ENCODE results near the gene ABHD2.
"Not testable (repeated sequence)": the region's sequence is repeated elsewhere in the genome, so short reads cannot be mapped to it uniquely, and the experiment has no call there.

The ABHD2 gene

DNA sequence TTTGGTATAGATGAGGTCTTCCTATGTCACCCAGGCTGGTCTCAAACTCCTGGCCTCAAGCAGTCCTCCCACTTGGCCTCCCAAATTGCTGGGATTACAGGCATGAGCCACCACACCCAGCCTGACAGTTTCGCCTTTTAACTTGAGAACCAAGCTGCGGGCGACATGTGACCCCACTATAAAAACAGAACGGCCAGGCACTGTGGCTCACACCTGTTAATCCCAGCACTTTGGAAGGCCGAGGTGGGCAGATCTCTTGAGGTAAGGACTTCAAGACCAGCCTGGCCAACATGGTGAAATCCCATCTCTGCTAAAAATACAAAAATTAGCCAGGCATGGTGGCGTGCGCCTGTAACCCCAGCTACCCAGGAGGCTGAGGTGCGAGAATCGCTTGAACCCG lies 52.9 kb downstream of the ABHD2 start:
- DNase-seq, result not testable (repeated sequence)

DNA sequence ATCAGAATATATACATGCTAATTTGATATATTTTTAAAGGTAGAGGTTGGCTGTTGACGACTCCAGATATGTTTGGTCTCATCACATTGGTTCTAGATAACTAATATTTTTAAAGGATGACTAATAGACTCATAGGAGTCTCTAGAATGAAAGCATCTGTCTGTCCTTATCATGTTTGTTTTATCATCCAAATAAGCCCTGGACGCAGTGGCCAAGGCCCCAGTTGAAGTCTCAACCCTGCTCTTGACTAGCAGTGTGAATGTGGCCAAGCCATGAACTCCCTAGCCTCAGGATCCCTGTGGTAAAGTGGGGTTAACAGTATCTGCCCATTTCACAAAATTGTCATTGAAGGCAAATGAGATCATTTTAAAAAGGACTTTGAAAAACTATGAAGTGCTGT lies 53.6 kb downstream of the ABHD2 start:
- DNase-seq, result no peak

DNA sequence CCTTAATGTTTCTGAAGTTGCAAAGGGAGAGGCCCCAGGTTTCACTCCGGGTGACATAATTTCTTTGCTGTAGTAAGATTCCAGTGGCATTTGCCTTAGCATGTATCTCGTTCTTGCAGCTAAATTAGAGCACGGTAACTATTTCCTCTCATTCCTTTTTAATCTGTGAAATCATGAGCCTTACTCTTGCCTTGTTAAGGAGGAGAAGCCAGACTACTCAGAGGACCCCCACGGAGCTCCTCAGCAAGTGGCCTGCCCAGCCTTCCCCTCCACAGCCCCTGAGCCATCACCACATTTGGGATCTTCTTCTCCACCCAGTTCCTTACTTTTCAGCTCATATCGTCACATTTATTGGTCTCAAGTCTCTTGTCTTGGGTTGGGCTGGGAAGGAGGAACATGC lies 54.2 kb downstream of the ABHD2 start:
- no peak for DNase-seq

DNA sequence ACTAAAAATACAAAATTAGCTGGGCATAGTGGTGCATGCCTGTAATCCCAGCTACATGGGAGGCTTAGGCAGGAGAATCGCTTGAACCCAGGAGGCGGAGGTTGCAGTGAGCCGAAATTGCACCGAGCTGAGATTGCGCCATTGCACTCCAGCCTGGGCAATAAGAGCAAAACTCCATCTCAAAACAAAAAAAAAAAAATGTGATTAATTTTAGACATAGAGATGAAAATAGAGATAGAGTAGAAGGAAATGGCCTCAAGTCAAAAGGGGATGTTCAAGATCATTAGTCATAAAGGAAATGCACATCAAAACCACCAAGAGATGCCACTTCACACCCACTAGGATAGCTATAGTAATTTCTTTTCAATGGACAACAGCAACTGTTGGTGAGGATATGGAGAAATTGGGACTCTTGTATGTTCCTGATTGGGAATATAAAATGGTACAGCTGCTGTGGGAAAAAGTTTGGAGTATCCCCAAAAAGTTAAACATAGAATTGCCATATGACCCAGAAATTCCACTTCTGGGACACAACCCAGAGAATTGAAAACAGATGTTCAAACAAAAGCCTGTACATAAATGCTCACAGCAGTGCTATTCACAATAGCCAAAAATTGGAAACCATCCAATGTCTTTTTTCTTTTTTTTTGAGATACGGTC lies 55.4 kb downstream of the ABHD2 start:
- no peak for DNase-seq

DNA sequence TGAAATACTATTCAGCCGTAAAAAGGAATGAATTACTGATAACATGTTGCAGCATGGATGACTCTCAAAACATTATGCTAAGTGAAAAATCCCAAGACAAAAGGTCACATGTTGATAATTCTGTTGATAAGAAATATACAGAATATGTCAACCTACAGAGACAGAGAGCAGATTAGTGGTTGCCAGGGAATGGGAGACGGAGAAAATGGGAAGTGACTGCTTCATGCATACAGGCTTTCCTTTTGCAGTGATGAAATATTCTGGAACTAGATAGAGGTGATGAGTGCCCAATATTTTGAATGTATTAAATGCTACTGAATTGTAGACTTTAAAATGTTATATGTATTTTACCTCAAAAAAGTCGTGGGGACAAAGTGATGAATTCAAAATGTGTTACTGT lies 56.2 kb downstream of the ABHD2 start:
- DNase-seq, result no peak

DNA sequence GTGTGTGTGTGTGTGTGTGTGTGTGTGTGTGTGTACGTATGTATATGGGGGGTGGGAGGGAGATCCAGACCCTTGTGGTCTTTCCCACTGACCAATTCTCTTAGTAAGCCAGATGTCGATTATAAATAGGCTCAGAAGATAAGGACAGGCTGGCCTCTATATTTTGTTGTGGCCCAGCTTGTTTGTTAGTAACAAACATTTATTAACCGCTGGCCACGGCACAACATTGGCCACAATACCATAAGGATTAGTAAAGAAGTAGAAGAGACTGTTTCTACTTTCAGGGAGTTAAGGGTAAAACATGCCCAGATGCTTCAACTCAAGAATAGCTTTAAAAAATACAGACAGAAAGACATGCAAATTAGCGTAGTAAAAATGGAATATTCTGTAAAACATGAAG lies 58.1 kb downstream of the ABHD2 start:
- DNase-seq, result no peak

DNA sequence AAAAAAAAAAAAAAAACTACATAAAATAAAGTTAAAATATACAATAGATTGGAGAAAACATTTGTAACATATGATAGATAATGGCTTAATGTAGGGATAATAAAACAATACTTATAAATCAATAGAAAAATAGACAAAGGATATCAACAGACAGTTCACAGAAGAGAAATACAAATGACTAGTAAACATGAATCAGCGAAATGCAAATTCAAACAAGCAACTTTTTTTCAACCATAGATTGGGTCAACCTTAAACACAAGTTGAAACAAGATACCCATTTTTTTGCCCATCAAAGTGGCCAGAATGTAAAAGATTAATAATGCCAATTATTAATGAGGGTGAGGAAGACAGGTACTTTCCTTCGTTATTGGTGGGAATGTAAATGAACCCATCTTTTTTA lies 59.9 kb downstream of the ABHD2 start:
- DNase-seq, result no peak

DNA sequence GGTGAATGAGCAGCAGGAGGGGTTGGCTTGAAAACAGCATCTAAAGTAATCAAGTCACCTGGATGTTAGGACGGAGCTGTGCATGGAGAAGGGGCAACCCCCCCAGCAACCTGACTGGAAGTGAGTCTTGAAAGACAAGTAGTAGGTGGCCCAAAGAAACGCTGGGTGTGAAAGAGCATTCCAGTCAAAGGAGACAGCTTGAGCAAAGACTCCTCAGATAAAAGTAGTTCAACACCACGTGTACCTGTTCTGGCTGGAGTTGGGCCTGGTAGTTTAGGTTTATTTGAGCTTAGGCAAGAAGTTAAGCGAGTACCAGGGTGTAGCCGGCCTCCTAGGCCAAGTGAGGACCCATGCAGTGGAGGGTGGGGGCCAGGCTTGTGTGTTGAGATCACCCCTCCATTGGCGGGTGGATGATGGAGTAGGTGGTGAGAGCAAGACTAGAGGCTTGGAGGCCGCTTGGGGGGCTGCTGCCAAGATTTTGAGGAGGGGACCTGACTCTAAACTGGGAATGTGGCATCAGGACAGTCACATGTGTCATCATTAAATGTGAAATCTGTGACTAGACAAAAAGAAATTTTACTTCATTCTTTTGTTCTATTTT lies 61.3 kb downstream of the ABHD2 start:
- no peak for DNase-seq

DNA sequence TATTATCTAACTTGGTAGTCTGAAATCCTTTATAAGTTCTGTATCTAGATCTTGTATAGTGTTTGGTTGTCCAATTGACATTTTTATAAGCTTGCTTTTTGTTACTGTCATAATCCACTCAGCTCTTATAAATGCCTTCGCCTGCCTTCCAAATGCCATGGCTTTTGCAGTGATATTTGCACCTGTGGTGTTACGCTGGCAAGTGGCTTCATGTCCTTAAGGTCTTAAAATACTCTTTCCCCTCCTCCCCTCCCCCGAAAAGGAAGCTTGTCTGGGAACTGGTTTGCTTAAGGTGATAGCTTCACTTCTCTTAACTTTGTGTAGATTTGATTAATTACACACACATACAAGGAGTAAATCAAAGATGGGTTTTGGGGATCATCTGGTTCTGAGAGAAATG lies 62.0 kb downstream of the ABHD2 start:
- no peak for DNase-seq

DNA sequence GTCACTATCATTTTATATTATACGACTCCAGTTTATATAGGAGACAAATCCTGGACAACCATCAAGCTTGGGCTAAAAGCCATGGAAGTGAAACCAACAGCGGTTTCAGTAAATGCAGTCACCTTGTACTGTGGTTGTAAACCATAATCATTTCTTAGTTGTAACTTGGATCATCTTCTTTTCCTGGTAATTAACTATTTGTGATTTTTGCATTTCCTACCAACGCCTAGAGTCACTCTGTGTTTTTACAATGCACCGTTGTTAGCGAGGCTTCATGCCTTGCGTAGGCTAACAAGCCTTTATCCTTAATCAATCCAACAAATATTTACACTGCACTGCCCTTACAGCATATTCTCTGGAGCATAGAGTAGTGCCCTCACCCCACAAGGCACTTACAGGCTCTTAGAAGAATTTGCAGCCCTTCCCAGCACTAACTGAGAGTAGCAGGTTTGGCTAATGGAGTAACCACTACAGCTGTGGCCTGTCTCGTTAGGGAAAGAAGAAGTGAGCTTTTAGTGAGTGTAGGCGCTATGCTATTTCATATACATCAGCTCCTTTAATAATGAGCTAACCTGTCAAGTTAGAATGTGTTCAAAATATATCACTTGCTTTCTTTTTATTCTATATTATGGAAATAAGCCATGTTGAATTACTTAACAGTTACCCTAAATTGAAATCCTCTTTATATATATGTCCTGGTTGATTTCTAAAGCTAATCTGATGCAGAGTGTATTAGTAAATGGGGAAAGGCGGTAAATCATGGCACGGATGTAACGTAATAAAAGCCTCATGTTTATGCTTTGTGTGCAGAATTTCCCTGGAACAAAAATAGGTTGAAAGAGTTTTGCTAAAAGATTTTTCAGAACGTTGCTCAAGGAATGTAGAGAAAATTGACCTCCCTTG lies 62.8 kb downstream of the ABHD2 start:
- no peak for DNase-seq

DNA sequence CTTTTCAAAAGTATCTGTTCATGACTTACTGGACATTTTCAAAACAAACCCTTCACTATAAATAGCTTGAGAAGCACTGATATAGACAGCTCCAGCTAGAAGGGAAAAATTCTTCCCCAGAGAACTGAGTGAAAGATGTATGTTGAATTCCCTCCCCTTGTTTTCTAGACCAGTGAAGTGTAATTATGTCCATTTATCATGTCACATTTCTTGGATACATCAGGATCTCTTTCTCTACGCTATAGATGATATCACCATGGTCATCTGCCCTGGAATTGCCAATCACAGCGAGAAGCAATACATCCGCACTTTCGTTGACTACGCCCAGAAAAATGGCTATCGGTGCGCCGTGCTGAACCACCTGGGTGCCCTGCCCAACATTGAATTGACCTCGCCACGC lies 66.9 kb downstream of the ABHD2 start:
- no peak for DNase-seq

DNA sequence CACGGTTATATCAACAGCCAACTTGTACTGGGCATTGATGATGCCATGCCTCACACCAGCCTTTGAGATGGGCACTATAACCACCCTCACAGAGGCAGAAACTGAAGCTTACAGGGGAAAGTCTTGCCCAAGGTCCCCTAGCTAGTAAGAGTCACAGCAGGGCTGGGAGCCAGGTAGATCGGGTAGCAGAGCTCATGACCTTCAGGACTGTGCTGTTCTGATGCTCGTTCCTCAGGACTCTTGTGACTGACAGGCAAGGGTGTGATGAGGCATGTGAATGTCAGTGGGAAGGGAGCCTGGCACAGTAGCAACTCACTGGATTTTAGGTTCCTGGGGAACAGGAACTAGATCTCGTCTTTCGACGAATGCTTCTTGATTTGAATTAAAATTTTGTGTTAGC lies 67.4 kb downstream of the ABHD2 start:
- DNase-seq, result no peak

DNA sequence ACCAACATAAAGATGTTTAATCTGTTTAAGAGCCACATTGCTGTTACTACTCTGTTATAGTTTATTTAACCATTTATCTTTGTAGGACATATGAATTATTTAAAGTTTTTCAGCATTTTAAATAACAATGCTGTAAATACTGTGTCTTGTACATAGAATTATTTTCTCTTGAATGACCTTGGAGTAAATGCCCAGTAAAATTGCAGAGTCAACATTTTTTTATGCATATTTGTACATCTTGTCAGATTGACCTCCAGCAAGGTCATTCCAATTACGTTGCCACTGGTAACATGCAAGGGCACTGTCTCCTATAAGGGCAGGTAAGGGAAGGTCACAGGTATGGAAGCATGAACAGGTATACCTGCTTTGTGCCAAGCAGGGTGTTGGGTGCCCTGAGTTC lies 68.8 kb downstream of the ABHD2 start:
- DNase-seq, result no peak

DNA sequence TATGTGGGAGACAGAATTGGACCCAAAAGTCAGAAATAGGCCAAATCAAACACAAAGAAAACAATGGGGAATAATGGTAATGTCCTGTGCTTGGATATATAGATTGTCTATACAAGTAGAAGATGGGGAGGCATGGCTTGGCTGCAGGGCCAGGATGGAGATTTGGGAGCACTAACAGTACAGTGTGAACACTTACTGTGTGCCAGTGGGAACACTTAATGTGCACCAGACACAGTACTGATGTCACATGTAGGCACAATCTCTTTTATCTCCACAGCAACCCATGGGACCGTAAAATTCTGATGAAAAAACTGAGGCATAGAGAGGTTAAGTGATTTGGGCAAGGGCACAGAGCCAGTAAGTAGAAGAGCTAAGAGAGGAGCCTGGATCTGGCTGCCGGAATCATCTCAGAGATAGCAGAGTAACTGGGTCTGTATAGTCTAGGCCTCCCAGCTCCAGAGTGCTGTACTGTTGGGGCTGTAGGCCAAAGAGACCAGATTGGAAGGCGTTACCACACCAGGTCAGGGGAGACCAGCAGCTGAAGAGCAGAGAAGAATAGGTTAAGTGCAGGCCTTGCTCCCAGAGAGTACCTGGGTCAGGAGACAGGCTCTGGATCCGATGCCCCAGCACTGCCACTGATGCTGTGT lies 69.8 kb downstream of the ABHD2 start:
- DNase-seq, result no peak

DNA sequence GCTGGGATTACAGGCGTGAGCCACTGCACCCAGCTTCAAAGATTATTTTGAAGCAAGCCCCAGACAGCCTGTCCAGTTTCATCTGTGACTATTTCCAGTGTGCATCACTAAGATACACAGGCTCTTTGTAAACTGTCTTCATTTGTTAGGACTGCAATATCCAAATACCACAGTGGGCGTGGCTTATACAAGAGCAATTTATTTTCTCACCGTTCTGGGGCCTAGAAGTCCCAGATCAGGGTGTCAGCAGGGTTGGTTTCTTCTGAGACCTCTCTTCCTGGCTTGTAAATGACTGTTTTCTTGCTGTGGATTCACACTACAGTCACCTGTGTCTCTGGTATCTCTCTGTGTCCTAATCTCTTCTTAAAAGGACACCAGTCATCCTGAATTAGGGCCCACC lies 73.4 kb downstream of the ABHD2 start:
- no peak for DNase-seq

DNA sequence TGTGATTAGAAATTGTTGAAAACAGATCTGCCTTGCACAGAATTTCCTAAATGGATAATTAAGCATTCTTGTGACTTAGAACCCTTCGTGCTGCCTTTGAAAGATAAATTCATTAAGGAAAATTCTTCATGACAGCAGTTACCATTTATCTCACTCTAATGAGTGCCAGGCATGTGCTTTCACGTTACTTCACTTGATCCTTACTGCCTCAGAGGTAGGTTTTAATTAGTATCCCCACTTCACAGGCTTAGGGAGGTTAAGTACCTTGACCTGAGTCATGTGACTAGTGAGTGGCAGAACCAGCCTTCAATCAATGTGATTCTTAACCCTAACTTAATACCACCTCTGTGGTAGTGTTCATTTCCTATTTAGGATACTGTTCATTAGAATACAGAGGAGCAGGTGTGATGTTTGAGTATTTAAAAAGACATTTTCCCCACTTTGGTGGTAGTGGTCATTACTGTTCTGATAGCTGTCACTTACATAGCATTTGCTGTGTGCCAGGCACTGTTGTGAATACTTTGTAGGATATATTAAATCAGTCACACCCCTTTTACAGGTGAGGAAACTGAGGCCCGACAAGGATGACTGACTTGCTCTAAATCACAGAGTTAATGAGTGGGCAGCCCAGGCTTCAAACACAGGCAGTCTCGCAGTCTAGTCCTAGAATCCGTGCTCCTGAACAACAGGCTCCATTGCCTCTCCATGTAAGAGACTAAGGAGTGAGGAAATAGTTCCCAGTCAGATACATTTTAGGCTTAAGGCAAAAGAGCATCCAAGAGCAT lies 75.2 kb downstream of the ABHD2 start:
- no peak for DNase-seq

DNA sequence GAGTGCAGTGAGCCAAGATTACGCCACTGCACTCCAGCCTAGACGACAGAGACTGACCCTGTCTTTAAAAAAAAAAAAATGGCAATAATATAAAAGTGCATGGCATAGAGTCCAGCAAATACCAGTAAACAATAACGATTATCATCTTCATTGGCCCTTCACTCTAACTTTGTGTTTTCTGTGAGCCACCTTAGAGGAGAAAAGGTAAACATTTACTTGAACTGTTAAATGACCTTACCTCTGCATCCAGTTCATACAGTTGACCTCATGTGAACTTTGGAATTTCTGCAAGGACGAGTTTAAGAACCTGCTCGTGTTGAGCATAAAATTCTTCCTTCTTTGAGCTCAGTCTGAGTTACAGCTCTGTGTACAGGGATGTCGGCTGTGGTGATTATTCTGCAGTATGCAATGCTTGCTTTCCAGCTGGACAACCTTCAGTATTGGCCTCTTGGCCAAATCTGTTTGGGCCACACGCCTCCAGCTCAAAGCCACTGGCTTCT lies 76.5 kb downstream of the ABHD2 start:
- no peak for DNase-seq

DNA sequence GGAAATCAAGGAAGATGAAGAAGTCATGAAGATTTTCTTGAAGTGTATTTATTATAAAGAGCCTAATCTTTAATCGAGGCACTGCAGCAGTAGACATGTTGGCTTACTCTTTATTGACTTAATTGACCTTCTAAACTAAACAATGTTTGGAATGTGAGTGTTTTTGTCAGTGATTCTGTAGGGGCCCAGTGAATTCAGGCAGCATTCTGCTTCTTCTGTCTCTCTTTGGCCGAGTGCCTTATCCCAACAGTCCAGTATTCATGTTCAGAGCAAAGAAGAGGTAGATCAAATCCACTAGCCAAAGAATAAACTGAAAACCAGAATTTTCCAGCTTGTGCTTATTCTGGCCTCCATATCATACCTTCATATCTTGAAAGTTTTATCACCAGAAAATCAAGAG lies 77.4 kb downstream of the ABHD2 start:
- DNase-seq, result no peak

DNA sequence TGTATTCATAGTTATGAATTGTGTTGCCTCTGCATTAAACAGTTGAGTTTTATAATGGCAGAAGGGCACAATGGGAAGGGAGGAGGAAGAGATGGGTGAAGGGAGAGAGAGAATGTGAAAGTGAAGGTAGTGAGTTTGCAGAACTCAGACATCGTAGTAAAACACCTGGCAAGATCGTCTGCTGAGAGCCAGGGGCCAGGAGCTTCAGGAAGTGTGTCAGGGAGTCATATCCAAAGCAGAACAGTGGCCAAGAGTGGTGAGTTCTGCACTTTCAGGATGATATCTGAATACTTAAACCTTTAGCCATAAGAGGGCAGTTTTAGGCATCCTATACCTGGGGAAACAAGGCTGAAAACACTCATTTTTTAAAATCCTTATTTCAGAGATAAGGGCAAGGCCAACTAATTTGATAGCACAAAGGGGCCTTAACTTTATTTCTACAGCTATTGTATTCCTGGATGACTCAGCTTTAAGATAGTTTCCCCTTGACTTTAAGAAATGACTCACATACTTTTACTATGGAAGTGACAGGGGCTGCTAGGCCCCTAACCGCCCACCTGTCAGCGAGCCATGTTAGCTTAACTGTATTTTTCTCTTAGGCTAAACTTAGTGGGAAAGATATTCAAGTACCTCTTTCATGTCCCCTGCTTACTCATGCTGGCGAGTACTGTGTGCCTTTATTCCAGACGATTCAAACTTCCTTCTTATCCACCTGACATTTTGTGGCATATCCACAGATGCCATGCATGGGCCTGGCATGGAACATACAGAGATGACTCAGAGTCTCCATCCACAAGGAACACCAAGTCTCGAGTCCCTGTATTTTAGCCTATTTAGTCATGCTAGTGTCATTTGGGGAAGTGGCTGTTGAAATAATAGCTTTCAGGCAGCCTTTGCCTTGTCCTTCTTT lies 79.3 kb downstream of the ABHD2 start:
- DNase-seq, result peak; percentile 80

DNA sequence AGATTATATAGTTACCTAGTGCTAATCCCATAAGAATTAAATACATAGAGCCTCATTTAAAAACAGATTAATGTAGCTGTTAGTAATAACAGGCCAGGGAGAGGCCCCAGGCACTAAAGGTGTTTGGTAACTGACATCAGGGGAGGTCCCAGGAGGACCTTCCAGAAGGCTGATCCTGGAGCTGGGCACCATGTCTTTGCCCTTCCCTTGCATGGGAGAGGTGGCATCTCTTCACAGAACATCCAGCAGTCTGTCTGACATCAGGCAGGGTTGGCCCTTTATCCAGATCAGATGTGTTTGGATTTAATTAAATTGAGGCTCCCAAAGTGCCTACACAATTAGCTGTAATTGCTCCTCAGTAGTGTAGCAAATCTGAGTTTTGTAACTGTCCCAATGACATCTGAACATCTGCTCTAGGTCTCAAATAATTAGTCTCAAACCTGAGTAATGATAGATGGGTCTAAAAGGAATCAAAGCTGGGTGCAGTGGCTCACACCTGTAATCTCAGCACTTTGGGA lies 80.1 kb downstream of the ABHD2 start:
- no peak for DNase-seq

DNA sequence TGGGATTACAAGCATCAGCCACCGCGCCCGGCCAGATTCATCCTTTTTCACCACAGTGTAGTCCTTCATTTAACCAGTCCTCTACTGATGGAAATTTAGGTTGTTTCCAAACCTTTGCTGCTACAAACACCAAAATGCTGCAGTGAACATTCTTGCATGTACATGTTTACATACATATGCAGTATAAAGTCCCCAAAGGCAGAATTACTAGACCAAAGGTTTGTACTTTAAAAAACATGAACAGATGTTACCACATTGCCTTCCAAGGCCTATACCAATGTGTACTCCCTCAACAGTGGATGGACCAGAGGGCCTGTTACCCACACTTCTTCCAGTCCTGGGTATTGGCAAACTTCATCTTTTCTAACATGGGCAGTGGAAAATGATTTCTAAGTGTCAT lies 82.1 kb downstream of the ABHD2 start:
- DNase-seq, result no peak
